ENCODE data around the gene MCUB.

The MCUB gene

DNA sequence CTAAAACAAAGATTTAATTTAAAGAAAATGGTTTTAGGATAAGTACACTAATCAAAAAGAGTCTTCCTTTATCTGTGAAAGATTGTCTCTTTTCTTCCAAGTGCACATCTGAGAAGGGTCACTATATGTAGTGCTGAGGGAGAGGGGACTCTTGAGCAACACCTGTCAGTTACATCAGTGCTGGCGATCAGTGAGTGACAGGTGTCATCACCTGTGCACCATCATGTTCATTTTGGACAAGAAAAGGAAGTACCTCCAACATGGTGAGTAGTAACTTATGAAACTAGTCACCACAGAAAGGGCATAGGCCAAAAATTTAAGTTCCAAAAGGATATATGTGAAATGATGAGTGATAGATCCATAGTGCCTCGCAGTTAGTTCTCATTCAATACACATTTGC lies 55.7 kb downstream of the MCUB start:
- Histone ChIP-seq H3K4me3 (ENCODE audit: severe bottlenecking) (no peak overlapping the region), H3K4me1 (ENCODE audit: insufficient read depth, poor library complexity, severe bottlenecking) (no peaks in the 10 kb centered on the region), H3K36me3 (ENCODE audit: low read depth) (no peaks in the 10 kb centered on the region), H3K27me3 (ENCODE audit: insufficient read depth, poor library complexity, severe bottlenecking) (no peaks in the 10 kb centered on the region), H3K27ac (ENCODE audit: poor library complexity, severe bottlenecking) (no peak overlapping the region), H3K9me3 (ENCODE audit: severe bottlenecking) (no peaks in the 10 kb centered on the region)
- DNase-seq (ENCODE audit: low spot score) (no peak), ATAC-seq (ENCODE audit: low read depth) (no peak)
- TF ChIP-seq, protein P1, sequence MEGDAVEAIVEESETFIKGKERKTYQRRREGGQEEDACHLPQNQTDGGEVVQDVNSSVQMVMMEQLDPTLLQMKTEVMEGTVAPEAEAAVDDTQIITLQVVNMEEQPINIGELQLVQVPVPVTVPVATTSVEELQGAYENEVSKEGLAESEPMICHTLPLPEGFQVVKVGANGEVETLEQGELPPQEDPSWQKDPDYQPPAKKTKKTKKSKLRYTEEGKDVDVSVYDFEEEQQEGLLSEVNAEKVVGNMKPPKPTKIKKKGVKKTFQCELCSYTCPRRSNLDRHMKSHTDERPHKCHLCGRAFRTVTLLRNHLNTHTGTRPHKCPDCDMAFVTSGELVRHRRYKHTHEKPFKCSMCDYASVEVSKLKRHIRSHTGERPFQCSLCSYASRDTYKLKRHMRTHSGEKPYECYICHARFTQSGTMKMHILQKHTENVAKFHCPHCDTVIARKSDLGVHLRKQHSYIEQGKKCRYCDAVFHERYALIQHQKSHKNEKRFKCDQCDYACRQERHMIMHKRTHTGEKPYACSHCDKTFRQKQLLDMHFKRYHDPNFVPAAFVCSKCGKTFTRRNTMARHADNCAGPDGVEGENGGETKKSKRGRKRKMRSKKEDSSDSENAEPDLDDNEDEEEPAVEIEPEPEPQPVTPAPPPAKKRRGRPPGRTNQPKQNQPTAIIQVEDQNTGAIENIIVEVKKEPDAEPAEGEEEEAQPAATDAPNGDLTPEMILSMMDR (IDR thresholded peaks at IDR 0.05; ENCODE audit: poor library complexity, severe bottlenecking) = no peak

DNA sequence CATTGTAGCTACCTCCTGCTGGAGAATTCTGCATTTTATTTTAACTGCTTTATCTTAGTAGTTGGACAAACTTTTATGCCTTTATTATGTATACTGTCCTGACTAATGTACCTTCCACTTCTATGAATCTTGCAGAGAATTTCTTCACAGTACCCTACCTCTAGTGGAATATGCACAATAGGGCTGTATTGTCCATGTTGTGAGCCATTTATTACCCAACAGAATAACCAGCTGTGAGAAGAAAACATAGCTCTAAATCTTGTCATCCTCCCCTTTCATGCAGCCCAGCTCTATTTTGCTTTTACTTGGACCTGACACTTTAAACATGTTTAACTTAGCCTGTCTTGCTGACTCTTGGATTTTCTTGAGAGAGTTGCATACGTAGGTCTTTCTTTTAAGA lies 56.2 kb downstream of the MCUB start:
- DNase-seq (ENCODE audit: low spot score) = no peak
- no peak for ATAC-seq (ENCODE audit: low read depth)

DNA sequence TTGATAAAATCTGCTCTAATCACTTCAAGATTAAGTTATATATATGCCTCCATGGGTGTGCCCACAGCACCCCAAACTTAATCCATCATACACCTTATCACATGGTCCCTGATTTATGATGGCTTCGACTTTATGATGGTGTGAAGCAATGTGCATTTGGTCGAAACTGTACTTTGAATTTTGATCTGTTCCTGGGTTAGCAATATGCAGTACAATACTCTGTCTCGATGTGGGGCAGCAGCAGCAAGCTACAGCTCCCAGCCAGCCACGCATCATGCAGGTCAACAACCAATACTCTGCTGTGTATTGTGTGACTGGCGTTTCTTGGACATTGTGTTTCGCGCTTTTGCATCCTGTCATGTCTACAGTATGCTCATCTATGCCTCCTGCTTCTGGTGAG lies 62.6 kb downstream of the MCUB start:
- Histone ChIP-seq H3K4me3 (ENCODE audit: severe bottlenecking) (no peak overlapping the region), H3K36me3 (ENCODE audit: low read depth) (no peaks in the 10 kb centered on the region), H3K9me3 (ENCODE audit: severe bottlenecking) (no peaks in the 10 kb centered on the region), H3K27me3 (ENCODE audit: insufficient read depth, poor library complexity, severe bottlenecking) (no peaks in the 10 kb centered on the region), H3K27ac (ENCODE audit: poor library complexity, severe bottlenecking) (no peak overlapping the region), H3K4me1 (ENCODE audit: insufficient read depth, poor library complexity, severe bottlenecking) (no peaks in the 10 kb centered on the region)
- TF ChIP-seq, protein P1 (IDR thresholded peaks at IDR 0.05; ENCODE audit: poor library complexity, severe bottlenecking) = no peak
- ATAC-seq (ENCODE audit: low read depth) (no peak), DNase-seq (ENCODE audit: low spot score) (no peak)

More for the DNA sequence above, 56.2 kb downstream of the MCUB start:
- TF ChIP-seq, protein P1 (IDR thresholded peaks at IDR 0.05; ENCODE audit: poor library complexity, severe bottlenecking) = no peak
- no peaks in the 10 kb centered on the region for H3K36me3 ChIP-seq (ENCODE audit: low read depth)
- no peak overlapping the region for H3K4me3 ChIP-seq (ENCODE audit: severe bottlenecking)
- H3K27me3 ChIP-seq (ENCODE audit: insufficient read depth, poor library complexity, severe bottlenecking) = no peaks in the 10 kb centered on the region
- no peaks in the 10 kb centered on the region for H3K4me1 ChIP-seq (ENCODE audit: insufficient read depth, poor library complexity, severe bottlenecking)
- no peak overlapping the region for H3K27ac ChIP-seq (ENCODE audit: poor library complexity, severe bottlenecking)
- H3K9me3 ChIP-seq (ENCODE audit: severe bottlenecking) = no peaks in the 10 kb centered on the region

DNA sequence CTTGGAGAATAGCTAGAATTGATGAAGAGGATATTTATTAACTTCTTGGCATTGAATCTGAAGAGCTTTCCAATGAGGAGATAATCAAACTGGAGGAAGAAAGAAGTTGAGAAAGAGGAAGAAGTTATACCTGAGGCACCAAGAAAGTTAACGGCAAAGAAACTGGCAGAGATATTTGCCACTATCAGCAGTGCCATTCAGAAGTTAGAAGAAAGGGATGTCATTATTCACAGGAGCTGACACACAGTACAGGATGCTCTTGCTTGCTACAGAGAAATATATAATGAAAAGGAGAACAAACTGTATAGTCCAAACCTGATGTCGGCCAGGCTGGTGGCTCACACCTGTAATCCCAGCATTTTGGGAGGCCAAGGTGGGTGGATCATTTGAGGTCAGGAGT lies 64.5 kb downstream of the MCUB start:
- Histone ChIP-seq H3K4me3 (ENCODE audit: severe bottlenecking) (no peak overlapping the region), H3K27me3 (ENCODE audit: insufficient read depth, poor library complexity, severe bottlenecking) (no peaks in the 10 kb centered on the region), H3K9me3 (ENCODE audit: severe bottlenecking) (no peaks in the 10 kb centered on the region), H3K4me1 (ENCODE audit: insufficient read depth, poor library complexity, severe bottlenecking) (no peaks in the 10 kb centered on the region), H3K27ac (ENCODE audit: poor library complexity, severe bottlenecking) (no peak overlapping the region), H3K36me3 (ENCODE audit: low read depth) (no peaks in the 10 kb centered on the region)
- TF ChIP-seq, protein P1 (IDR thresholded peaks at IDR 0.05; ENCODE audit: poor library complexity, severe bottlenecking) = no peak
- no peak for ATAC-seq (ENCODE audit: low read depth)
- DNase-seq (ENCODE audit: low spot score) = no peak

DNA sequence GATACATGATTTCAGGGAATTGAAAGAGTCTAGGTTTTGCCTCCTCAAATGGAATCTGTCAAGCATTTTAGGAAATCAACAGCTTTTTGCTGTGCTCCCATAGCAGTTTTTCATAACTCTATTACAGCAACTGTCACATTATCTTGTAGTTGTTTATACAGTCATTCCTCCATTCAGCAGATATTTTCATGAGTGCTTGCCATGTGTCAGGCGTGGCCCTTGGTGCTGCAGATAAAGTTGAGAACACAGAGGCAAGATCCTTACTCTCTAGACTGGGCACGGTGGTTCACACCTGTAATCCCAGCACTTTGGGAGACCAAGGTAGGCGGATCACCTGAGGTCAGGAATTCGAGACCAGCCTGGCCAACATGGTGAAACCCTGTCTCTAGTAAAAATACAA lies 67.3 kb downstream of the MCUB start:
- Histone ChIP-seq H3K27ac (ENCODE audit: poor library complexity, severe bottlenecking) (no peak overlapping the region), H3K27me3 (ENCODE audit: insufficient read depth, poor library complexity, severe bottlenecking) (no peaks in the 10 kb centered on the region), H3K9me3 (ENCODE audit: severe bottlenecking) (no peaks in the 10 kb centered on the region), H3K4me3 (ENCODE audit: severe bottlenecking) (no peak overlapping the region), H3K4me1 (ENCODE audit: insufficient read depth, poor library complexity, severe bottlenecking) (no peaks in the 10 kb centered on the region), H3K36me3 (ENCODE audit: low read depth) (no peaks in the 10 kb centered on the region)
- ATAC-seq (ENCODE audit: low read depth) (no peak), DNase-seq (ENCODE audit: low spot score) (no peak)
- TF ChIP-seq, protein P1 (IDR thresholded peaks at IDR 0.05; ENCODE audit: poor library complexity, severe bottlenecking) = no peak
